ENCODE results near the gene FADS1. TPM values are rescaled to one million over a fixed set of nuclear protein-coding genes. Genes with fewer than 3 reads are reported as not detected.
A peak's percentile ranks its signal among the peaks of the same experiment; 100 is the strongest.

Gene FADS1
- total RNA-seq, 1 donor from 2014 or later = 47.1 TPM

DNA sequence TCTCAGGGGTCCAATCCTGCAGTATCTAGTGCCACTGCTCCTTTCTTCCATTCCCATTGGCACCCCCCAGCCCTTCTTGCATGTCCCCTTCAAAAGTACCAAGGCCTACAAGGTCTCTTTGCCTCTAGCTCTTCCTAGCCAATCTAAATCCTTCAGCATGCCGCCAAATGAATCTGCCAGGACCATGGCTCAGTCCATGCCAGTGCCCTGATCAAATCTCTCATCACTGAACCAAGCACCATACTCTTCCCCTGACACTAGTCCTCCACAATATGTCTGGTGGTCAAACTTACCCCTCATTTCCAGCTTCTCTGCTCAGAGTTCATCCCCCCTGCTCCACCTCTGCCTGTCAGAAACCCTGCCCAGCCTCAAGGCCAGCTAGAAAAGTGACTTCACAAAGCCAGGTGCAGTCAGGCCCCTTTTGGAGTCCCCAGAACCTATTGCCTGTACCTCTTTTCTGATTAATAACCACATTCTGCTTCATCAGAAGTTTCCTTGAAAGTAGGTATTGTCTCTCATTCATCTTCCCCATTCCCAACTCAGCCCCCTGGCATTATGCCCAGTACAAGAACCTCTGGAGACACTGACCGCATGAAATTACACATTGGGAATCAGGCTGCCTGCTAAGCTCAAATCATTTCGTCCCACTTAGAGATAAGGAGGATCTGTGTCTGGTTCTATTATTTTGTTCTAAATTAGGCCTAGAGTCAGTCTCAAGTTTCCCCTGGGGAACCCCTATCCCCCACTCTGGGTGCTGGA is 12.7 kb downstream of the FADS1 start:
- H3K9me3 ChIP-seq = no peaks in the 10 kb centered on the region
- no peak for DNase-seq (ENCODE audit: low spot score in 2 of 2)
- no peak overlapping the region for H3K27ac ChIP-seq
- no peaks in the 10 kb centered on the region for H3K27me3 ChIP-seq
- intact Hi-C loops (cut with DNase I) = no loop called here
- peaks cover 29 to 76% of the 10 kb centered on the region in 2 donors for H3K36me3 ChIP-seq
- TF ChIP-seq, protein P1, sequence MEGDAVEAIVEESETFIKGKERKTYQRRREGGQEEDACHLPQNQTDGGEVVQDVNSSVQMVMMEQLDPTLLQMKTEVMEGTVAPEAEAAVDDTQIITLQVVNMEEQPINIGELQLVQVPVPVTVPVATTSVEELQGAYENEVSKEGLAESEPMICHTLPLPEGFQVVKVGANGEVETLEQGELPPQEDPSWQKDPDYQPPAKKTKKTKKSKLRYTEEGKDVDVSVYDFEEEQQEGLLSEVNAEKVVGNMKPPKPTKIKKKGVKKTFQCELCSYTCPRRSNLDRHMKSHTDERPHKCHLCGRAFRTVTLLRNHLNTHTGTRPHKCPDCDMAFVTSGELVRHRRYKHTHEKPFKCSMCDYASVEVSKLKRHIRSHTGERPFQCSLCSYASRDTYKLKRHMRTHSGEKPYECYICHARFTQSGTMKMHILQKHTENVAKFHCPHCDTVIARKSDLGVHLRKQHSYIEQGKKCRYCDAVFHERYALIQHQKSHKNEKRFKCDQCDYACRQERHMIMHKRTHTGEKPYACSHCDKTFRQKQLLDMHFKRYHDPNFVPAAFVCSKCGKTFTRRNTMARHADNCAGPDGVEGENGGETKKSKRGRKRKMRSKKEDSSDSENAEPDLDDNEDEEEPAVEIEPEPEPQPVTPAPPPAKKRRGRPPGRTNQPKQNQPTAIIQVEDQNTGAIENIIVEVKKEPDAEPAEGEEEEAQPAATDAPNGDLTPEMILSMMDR (IDR thresholded peaks at IDR 0.05) = no peak
- no peaks in the 10 kb centered on the region for H3K4me1 ChIP-seq
- no peak overlapping the region for H3K4me3 ChIP-seq

- intact Hi-C loops (cut with DNase I) = no loop called here
- H3K36me3 ChIP-seq = peaks cover 25 to 63% of the 10 kb centered on the region in 2 donors
Measured at GRCh38 chr11:61802605-61803004, 14.2 kb downstream of the FADS1 start.

GRCh38 chr11:61800331-61801281 is 16.2 kb downstream of the FADS1 start:
- H3K4me3 ChIP-seq = no peak overlapping the region
- H3K9me3 ChIP-seq = no peaks in the 10 kb centered on the region
- H3K27ac ChIP-seq = no peak overlapping the region
- no peak for DNase-seq (ENCODE audit: low spot score in 2 of 2)
- H3K36me3 ChIP-seq = peaks cover 24 to 46% of the 10 kb centered on the region in 2 donors
- H3K27me3 ChIP-seq = no peaks in the 10 kb centered on the region
- intact Hi-C loops (cut with DNase I) = no loop called here
- TF ChIP-seq, protein P1 (IDR thresholded peaks at IDR 0.05) = no peak
- H3K4me1 ChIP-seq = no peaks in the 10 kb centered on the region

More at GRCh38 chr11:61802605-61803004, 14.2 kb downstream of the FADS1 start:
- no peaks in the 10 kb centered on the region for H3K27me3 ChIP-seq
- no peak overlapping the region for H3K27ac ChIP-seq
- TF ChIP-seq, protein P1 (IDR thresholded peaks at IDR 0.05) = no peak
- no peak for DNase-seq (ENCODE audit: low spot score in 2 of 2)
- H3K4me3 ChIP-seq = no peak overlapping the region
- no peaks in the 10 kb centered on the region for H3K4me1 ChIP-seq
- no peaks in the 10 kb centered on the region for H3K9me3 ChIP-seq

GRCh38 chr11:61799665-61800284 is 17.0 kb downstream of the FADS1 start:
- Histone ChIP-seq H3K4me1 (no peaks in the 10 kb centered on the region), H3K36me3 (peaks cover 27 to 38% of the 10 kb centered on the region in 2 donors), H3K27me3 (no peaks in the 10 kb centered on the region), H3K9me3 (no peaks in the 10 kb centered on the region), H3K4me3 (no peak overlapping the region), H3K27ac (no peak overlapping the region)
- DNase-seq (ENCODE audit: low spot score in 2 of 2) = no peak
- TF ChIP-seq, protein P1 (IDR thresholded peaks at IDR 0.05) = no peak
- intact Hi-C loops (cut with DNase I) = loop anchor here (5.0 kb wide), 3 partner anchors 53 to 513 kb away; no protein-coding TSS in a partner anchor

GRCh38 chr11:61797263-61797944 is 19.4 kb downstream of the FADS1 start:
- H3K27ac ChIP-seq = peak overlapping the region; percentile 0 to 39
- H3K4me1 ChIP-seq = peaks cover 5 to 10% of the 10 kb centered on the region in 2 donors
- H3K4me3 ChIP-seq = no peak overlapping the region
- H3K27me3 ChIP-seq = no peaks in the 10 kb centered on the region
- no peaks in the 10 kb centered on the region for H3K9me3 ChIP-seq
- H3K36me3 ChIP-seq = peaks cover 10 to 14% of the 10 kb centered on the region in 2 donors
- intact Hi-C loops (cut with DNase I) = loop anchor here (1.0 to 5.0 kb wide), 7 partner anchors 55 to 515 kb away; partner anchors contain the start of gene FADS3
- TF ChIP-seq, protein P1 (IDR thresholded peaks at IDR 0.05) = peak; percentile 66 to 83 (median 83)
- peak in 1 of 2 donors; percentile 90 for DNase-seq (ENCODE audit: low spot score in 2 of 2)
